ENCODE measurements around the gene RAD9A.

RAD9A gene

DNA sequence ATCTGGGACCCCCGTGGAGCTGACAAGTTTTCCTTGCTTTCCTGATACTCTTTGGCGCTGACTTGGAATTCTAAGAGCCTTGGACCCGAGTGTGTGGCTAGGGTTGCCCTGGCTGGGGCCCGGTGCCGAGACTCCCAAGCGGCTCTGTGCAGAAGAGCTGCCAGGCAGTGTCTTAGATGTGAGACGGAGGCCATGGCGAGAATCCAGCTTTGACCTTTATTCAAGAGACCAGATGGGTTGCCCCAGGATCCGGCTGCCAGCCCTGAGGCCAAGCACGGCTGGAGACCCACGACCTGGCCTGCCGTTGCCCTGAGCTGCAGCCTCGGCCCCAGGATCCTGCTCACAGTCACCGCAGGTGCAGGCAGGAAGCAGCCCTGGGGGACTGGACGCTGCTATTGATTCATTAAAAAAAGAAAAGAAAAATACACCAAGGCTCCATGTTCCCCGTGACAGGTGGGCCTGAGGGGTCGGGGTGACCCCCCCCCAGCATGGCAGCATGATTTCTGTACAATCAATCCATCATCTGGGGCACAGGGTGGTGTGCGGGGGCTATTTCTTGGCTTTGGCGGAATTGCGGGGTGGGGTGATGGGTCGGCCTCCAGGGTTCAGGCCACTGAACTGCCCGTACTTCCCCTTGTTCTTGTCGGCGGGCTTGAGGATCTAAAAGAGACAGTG lies 6.3 kb downstream of the RAD9A start:
- ATAC-seq: no peak
- TF ChIP-seq SNAI2 (CRISPR knock-in tag; IDR thresholded peaks at IDR 0.05) (no peak), BACH2 (CRISPR knock-in tag; IDR thresholded peaks at IDR 0.05; ENCODE audit: borderline replicate concordance) (no peak), ZNF565 (CRISPR knock-in tag; conservative IDR thresholded peaks at IDR 0.05; ENCODE audit: low read depth) (no peak), RARB (CRISPR knock-in tag; IDR thresholded peaks at IDR 0.05) (no peak), ISL1 (CRISPR knock-in tag; IDR thresholded peaks at IDR 0.05) (no peak), ZNF70 (CRISPR knock-in tag; IDR thresholded peaks at IDR 0.05) (no peak)
- TF ChIP-seq, protein P1, sequence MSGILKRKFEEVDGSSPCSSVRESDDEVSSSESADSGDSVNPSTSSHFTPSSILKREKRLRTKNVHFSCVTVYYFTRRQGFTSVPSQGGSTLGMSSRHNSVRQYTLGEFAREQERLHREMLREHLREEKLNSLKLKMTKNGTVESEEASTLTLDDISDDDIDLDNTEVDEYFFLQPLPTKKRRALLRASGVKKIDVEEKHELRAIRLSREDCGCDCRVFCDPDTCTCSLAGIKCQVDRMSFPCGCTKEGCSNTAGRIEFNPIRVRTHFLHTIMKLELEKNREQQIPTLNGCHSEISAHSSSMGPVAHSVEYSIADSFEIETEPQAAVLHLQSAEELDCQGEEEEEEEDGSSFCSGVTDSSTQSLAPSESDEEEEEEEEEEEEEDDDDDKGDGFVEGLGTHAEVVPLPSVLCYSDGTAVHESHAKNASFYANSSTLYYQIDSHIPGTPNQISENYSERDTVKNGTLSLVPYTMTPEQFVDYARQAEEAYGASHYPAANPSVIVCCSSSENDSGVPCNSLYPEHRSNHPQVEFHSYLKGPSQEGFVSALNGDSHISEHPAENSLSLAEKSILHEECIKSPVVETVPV (CRISPR knock-in tag; IDR thresholded peaks at IDR 0.05): no peak
- TF ChIP-seq, protein P2, sequence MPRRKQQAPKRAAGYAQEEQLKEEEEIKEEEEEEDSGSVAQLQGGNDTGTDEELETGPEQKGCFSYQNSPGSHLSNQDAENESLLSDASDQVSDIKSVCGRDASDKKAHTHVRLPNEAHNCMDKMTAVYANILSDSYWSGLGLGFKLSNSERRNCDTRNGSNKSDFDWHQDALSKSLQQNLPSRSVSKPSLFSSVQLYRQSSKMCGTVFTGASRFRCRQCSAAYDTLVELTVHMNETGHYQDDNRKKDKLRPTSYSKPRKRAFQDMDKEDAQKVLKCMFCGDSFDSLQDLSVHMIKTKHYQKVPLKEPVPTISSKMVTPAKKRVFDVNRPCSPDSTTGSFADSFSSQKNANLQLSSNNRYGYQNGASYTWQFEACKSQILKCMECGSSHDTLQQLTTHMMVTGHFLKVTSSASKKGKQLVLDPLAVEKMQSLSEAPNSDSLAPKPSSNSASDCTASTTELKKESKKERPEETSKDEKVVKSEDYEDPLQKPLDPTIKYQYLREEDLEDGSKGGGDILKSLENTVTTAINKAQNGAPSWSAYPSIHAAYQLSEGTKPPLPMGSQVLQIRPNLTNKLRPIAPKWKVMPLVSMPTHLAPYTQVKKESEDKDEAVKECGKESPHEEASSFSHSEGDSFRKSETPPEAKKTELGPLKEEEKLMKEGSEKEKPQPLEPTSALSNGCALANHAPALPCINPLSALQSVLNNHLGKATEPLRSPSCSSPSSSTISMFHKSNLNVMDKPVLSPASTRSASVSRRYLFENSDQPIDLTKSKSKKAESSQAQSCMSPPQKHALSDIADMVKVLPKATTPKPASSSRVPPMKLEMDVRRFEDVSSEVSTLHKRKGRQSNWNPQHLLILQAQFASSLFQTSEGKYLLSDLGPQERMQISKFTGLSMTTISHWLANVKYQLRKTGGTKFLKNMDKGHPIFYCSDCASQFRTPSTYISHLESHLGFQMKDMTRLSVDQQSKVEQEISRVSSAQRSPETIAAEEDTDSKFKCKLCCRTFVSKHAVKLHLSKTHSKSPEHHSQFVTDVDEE (CRISPR knock-in tag; IDR thresholded peaks at IDR 0.05): no peak

DNA sequence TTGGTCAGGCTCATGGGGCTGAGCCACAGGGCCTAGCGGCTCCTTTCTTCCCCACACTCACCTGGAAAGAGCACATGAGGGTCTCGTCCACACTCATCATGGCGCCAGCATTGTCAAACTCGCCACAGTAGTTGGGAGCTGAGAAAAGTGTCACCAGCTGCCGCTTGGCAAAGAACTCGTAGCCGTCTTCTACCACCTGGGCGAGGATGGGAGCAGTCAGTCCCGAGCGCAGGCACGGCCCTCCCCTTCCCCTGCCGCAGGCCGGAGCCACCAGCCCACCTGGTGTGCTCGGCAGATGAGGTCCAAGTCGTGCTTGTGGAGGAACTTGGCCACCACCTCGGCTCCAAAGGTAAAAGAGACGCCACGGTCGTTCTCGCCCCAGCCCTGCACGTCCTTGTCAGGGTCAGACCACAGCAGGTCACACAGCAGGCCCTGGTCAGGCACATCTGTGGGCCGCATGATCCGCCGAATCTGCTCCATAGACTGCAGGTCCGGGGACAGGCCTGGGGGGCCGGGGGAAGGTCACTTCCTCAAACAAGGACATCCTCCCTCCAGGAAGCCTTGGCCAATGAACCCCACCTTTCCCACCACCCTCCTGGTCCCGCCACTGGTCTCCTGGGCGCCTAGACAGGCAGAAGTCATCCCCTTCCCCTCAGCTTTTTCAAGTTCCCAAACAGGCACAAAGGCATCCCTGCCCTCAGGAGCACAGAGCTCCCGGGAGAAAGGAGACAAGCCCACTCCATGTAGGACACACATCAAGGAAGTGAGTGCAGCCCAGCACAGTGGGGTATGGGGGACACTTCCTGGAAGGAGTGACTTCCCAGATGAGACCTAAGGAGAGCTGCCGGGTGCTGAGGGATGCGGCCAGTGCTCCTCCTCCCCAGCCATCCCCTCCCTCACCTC lies 7.1 kb downstream of the RAD9A start:
- TF ChIP-seq OSR1 (CRISPR knock-in tag; IDR thresholded peaks at IDR 0.05) (no peak), BACH2 (CRISPR knock-in tag; IDR thresholded peaks at IDR 0.05; ENCODE audit: borderline replicate concordance) (no peak), RARB (CRISPR knock-in tag; IDR thresholded peaks at IDR 0.05) (no peak), CSDC2 (CRISPR knock-in tag; IDR thresholded peaks at IDR 0.05) (no peak), ARNTL (CRISPR knock-in tag; IDR thresholded peaks at IDR 0.05; ENCODE audit: borderline replicate concordance, low read depth) (no peak), TCF4 (CRISPR knock-in tag; IDR thresholded peaks at IDR 0.05; ENCODE audit: borderline replicate concordance) (no peak), PPARA (CRISPR knock-in tag; IDR thresholded peaks at IDR 0.05; ENCODE audit: borderline replicate concordance) (no peak)
- TF ChIP-seq, protein P3, sequence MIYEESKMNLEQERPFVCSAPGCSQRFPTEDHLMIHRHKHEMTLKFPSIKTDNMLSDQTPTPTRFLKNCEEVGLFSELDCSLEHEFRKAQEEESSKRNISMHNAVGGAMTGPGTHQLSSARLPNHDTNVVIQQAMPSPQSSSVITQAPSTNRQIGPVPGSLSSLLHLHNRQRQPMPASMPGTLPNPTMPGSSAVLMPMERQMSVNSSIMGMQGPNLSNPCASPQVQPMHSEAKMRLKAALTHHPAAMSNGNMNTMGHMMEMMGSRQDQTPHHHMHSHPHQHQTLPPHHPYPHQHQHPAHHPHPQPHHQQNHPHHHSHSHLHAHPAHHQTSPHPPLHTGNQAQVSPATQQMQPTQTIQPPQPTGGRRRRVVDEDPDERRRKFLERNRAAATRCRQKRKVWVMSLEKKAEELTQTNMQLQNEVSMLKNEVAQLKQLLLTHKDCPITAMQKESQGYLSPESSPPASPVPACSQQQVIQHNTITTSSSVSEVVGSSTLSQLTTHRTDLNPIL (CRISPR knock-in tag; IDR thresholded peaks at IDR 0.05; ENCODE audit: low read depth): no peak
- TF ChIP-seq, protein P1 (CRISPR knock-in tag; IDR thresholded peaks at IDR 0.05): no peak
- TF ChIP-seq, protein P4, sequence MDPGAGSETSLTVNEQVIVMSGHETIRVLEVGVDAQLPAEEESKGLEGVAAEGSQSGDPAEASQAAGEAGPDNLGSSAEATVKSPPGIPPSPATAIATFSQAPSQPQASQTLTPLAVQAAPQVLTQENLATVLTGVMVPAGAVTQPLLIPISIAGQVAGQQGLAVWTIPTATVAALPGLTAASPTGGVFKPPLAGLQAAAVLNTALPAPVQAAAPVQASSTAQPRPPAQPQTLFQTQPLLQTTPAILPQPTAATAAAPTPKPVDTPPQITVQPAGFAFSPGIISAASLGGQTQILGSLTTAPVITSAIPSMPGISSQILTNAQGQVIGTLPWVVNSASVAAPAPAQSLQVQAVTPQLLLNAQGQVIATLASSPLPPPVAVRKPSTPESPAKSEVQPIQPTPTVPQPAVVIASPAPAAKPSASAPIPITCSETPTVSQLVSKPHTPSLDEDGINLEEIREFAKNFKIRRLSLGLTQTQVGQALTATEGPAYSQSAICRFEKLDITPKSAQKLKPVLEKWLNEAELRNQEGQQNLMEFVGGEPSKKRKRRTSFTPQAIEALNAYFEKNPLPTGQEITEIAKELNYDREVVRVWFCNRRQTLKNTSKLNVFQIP (CRISPR knock-in tag; IDR thresholded peaks at IDR 0.05; ENCODE audit: borderline replicate concordance, low read depth): no peak
- ATAC-seq: no peak

DNA sequence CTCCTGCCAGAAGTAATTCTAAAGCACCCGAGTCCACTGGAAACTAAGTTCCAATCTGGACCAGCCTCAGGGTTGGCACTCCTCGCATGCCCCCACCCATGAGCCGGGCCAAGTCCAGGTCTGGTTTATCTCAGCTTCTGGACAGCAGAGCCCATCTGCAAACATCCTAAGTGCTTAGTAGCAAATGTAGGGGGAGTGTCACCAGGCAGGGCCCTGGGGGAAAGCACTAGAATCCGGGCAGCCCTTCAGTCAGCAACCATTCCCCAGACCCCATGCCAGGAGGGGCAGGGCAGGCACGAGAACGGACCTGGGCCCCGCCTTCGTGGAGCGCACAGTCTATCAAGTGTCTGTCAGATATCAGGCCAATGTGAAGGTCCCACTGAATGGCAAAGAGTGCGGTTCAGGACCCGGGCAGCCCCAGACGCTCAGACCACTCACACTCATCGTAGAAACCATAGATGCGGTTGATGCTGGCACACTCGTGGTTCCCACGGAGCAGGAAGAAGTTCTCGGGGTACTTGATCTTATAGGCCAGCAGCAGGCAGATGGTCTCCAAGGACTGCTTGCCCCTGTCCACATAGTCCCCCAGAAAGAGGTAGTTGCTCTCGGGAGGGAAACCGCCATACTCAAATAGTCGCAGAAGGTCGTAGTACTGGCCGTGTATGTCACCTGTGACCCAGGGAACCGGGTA lies 8.6 kb downstream of the RAD9A start:
- TF ChIP-seq TCF4 (CRISPR knock-in tag; IDR thresholded peaks at IDR 0.05; ENCODE audit: borderline replicate concordance) (peak; percentile 56; the same call in 1 of the 2 replicates), TOX (CRISPR knock-in tag; IDR thresholded peaks at IDR 0.05; ENCODE audit: borderline replicate concordance) (no peak), SNAI2 (CRISPR knock-in tag; IDR thresholded peaks at IDR 0.05) (no peak), ZNF8 (CRISPR knock-in tag; IDR thresholded peaks at IDR 0.05) (no peak)
- peak; percentile 33 for ATAC-seq
